HPDE6-E6E7 (cell line): ENCODE measurements around the gene TNFRSF1A.
A peak's percentile ranks its signal among the peaks of the same experiment; 100 is the strongest.

ENCODE experiments used
- DNase-seq: peaks from one replicate; pipeline ENCODE4 v3.0.0; 2011; ENCODE audit warnings: missing footprints; ENCODE audit errors: extremely low spot score

TNFRSF1A gene

GRCh38 chr12:6341417-6342139 is at the start of gene TNFRSF1A:
Gene TNFRSF1A (minus strand): TSS chr12:6342076. CDS start chr12:6341814, 262 bp downstream.
- DNase-seq, result no peak

- no peak for DNase-seq
These were observed 49.1 kb upstream of the TNFRSF1A start for GRCh38 chr12:6391013-6391412.

- DNase-seq, result no peak
These were observed 48.4 kb upstream of the TNFRSF1A start for GRCh38 chr12:6390084-6390799.

GRCh38 chr12:6387541-6387940 is 45.7 kb upstream of the TNFRSF1A start:
- no peak for DNase-seq

- DNase-seq, result no peak
These were observed 44.6 kb upstream of the TNFRSF1A start for GRCh38 chr12:6386491-6386890.

GRCh38 chr12:6386038-6386437 is 44.2 kb upstream of the TNFRSF1A start:
- DNase-seq, result no peak

- no peak for DNase-seq
These were observed 42.9 kb upstream of the TNFRSF1A start for GRCh38 chr12:6384499-6385436.

GRCh38 chr12:6383572-6384498 is 42.0 kb upstream of the TNFRSF1A start, which contains the start of gene LTBR:
Gene LTBR (plus strand): TSS chr12:6384162. CDS start chr12:6384359, 197 bp downstream.
- peak; percentile 93 for DNase-seq

GRCh38 chr12:6382982-6383381 is 41.1 kb upstream of the TNFRSF1A start:
- DNase-seq, result no peak

- DNase-seq, result no peak
These were observed 40.5 kb upstream of the TNFRSF1A start for GRCh38 chr12:6382371-6382770.

- DNase-seq, result no peak
These were observed 38.6 kb upstream of the TNFRSF1A start for GRCh38 chr12:6380141-6381121.

GRCh38 chr12:6378709-6379472 is 37.0 kb upstream of the TNFRSF1A start:
- no peak for DNase-seq

GRCh38 chr12:6377667-6377994 is 35.8 kb upstream of the TNFRSF1A start:
- no peak for DNase-seq

GRCh38 chr12:6376870-6377666 is 35.2 kb upstream of the TNFRSF1A start:
- no peak for DNase-seq

- peak; percentile 59 for DNase-seq
These were observed 34.4 kb upstream of the TNFRSF1A start for GRCh38 chr12:6376079-6376869.

- DNase-seq, result no peak
These were observed 33.6 kb upstream of the TNFRSF1A start, which contains the start of gene SCNN1A for GRCh38 chr12:6375269-6376078. Gene SCNN1A (minus strand): TSS chr12:6375563. CDS start chr12:6374783, 780 bp downstream.
